ENCODE results near the gene HIPK2. TPM values are rescaled to one million over a fixed set of nuclear protein-coding genes. Genes with fewer than 3 reads are reported as not detected.

Gene HIPK2
- total RNA-seq, 3 donors from 2014 or later (not counting 1 experiment from before 2014, with no cell fraction given), result 127 to 145 (median 144) TPM

DNA sequence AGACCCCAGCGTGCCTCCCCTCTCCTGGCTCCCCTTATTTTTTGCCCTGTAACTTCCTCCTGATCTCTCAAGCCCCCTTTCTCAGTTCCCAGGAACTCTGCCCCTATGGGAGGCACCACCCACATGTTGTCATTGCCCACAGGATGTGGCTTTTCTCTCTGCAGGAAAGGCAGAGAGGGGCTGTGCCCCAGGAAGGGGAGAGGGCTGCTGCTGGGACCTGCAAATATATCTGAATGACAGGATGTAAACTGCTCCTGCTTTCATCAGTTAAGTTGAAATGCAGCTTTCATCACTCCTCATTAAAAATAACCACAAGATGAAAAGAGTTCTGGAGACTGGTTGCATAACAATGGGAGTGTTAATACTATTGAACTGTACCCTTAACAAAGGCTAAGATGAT lies 151.0 kb downstream of the HIPK2 start:
- peaks cover 45 to 56% of the 10 kb centered on the region in 2 donors for H3K4me1 Mint-ChIP-seq
- H3K27ac Mint-ChIP-seq, result peak overlapping the region; percentile 89 to 93
- peaks cover 22% of the 10 kb centered on the region for H3K36me3 Mint-ChIP-seq
- Histone ChIP-seq H3K27ac (ENCODE audit: low read length) (peak overlapping the region; percentile 41), H3K4me1 (ENCODE audit: control insufficient read depth, insufficient read depth, low read length) (peaks cover 18% of the 10 kb centered on the region), H3K36me3 (ENCODE audit: control insufficient read depth, insufficient read depth, low read length) (peaks cover 36% of the 10 kb centered on the region), H3K4me3 (ENCODE audit: low read length) (no peak overlapping the region), H3K27me3 (ENCODE audit: control insufficient read depth, insufficient read depth, low read length) (no peaks in the 10 kb centered on the region), H3K9me3 (ENCODE audit: control insufficient read depth, insufficient read depth, low read length) (no peaks in the 10 kb centered on the region)
- no peaks in the 10 kb centered on the region for H3K27me3 Mint-ChIP-seq (ENCODE audit: low read depth in 2 of 2)
- peak; percentile 21 to 62 (median 53) for ATAC-seq
- peak overlapping the region; percentile 52 for H3K4me3 Mint-ChIP-seq
- WGBS (ENCODE audit: insufficient coverage), result 24% methylated on average over 1 of the region's 1 CpG
- intact Hi-C loops (cut with micrococcal nuclease), result no loop called here
- H3K9me3 Mint-ChIP-seq, result no peaks in the 10 kb centered on the region
- TF ChIP-seq, protein P1, sequence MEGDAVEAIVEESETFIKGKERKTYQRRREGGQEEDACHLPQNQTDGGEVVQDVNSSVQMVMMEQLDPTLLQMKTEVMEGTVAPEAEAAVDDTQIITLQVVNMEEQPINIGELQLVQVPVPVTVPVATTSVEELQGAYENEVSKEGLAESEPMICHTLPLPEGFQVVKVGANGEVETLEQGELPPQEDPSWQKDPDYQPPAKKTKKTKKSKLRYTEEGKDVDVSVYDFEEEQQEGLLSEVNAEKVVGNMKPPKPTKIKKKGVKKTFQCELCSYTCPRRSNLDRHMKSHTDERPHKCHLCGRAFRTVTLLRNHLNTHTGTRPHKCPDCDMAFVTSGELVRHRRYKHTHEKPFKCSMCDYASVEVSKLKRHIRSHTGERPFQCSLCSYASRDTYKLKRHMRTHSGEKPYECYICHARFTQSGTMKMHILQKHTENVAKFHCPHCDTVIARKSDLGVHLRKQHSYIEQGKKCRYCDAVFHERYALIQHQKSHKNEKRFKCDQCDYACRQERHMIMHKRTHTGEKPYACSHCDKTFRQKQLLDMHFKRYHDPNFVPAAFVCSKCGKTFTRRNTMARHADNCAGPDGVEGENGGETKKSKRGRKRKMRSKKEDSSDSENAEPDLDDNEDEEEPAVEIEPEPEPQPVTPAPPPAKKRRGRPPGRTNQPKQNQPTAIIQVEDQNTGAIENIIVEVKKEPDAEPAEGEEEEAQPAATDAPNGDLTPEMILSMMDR (IDR thresholded peaks at IDR 0.05), result no peak
- peak in 1 of 2 donors; percentile 50 for DNase-seq

DNA sequence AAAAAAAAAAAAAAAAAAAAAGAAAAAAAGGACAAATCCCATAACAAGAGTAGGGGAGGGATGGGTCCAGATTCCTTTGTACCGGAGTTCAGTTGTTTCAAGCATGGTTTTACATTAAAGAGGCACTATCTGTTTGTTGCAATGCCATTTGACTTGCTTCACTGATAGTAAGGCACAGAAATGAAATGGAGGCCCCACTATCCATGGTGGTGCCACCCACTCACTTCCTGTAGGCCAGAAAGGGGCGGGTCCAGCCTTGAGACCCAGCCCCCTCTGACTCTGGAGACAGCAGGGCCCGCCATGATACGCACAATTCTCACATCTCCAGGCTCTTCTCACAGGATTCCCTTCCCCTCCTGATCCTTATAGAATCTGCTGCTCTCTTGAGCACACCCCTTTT lies 154.3 kb downstream of the HIPK2 start:
- Histone ChIP-seq H3K27ac (ENCODE audit: low read length) (no peak overlapping the region), H3K9me3 (ENCODE audit: control insufficient read depth, insufficient read depth, low read length) (no peaks in the 10 kb centered on the region), H3K36me3 (ENCODE audit: control insufficient read depth, insufficient read depth, low read length) (peaks cover 41% of the 10 kb centered on the region), H3K4me3 (ENCODE audit: low read length) (no peak overlapping the region), H3K4me1 (ENCODE audit: control insufficient read depth, insufficient read depth, low read length) (peaks cover 18% of the 10 kb centered on the region), H3K27me3 (ENCODE audit: control insufficient read depth, insufficient read depth, low read length) (no peaks in the 10 kb centered on the region)
- peaks cover 14% of the 10 kb centered on the region for H3K36me3 Mint-ChIP-seq
- peaks cover 33 to 49% of the 10 kb centered on the region in 2 donors for H3K4me1 Mint-ChIP-seq
- DNase-seq, result peak in 1 of 2 donors; percentile 25
- no peaks in the 10 kb centered on the region for H3K9me3 Mint-ChIP-seq
- intact Hi-C loops (cut with micrococcal nuclease), result no loop called here
- no peaks in the 10 kb centered on the region for H3K27me3 Mint-ChIP-seq (ENCODE audit: low read depth in 2 of 2)
- H3K27ac Mint-ChIP-seq, result peak overlapping the region; percentile 48 to 93
- TF ChIP-seq, protein P1 (IDR thresholded peaks at IDR 0.05), result no peak
- H3K4me3 Mint-ChIP-seq, result no peak overlapping the region
- 86% methylated on average over 4 of the region's 4 CpGs for WGBS (ENCODE audit: insufficient coverage)
- ATAC-seq, result peak in 1 of 3 donors; percentile 38

GRCh38 chr7:139620676-139621344 lies 157.0 kb downstream of the HIPK2 start:
- DNase-seq, result peak; percentile 31 to 67
- H3K4me3 ChIP-seq (ENCODE audit: low read length), result no peak overlapping the region
- Mint-ChIP-seq H3K36me3 (peaks cover 32% of the 10 kb centered on the region), H3K4me3 (no peak overlapping the region), H3K27me3 (ENCODE audit: low read depth in 2 of 2) (no peaks in the 10 kb centered on the region), H3K4me1 (peaks cover 15 to 34% of the 10 kb centered on the region in 2 donors), H3K27ac (peak overlapping the region; percentile 43 to 63), H3K9me3 (no peaks in the 10 kb centered on the region)
- WGBS (ENCODE audit: insufficient coverage), result 87% methylated on average over 4 of the region's 10 CpGs
- peaks cover 53% of the 10 kb centered on the region for H3K36me3 ChIP-seq (ENCODE audit: control insufficient read depth, insufficient read depth, low read length)
- H3K27me3 ChIP-seq (ENCODE audit: control insufficient read depth, insufficient read depth, low read length), result no peaks in the 10 kb centered on the region
- H3K27ac ChIP-seq (ENCODE audit: low read length), result no peak overlapping the region
- no peaks in the 10 kb centered on the region for H3K9me3 ChIP-seq (ENCODE audit: control insufficient read depth, insufficient read depth, low read length)
- ATAC-seq, result peak; percentile 58 to 86 (median 77)
- intact Hi-C loops (cut with micrococcal nuclease), result no loop called here
- TF ChIP-seq, protein P1 (IDR thresholded peaks at IDR 0.05), result peak; percentile 72
- no peaks in the 10 kb centered on the region for H3K4me1 ChIP-seq (ENCODE audit: control insufficient read depth, insufficient read depth, low read length)

DNA sequence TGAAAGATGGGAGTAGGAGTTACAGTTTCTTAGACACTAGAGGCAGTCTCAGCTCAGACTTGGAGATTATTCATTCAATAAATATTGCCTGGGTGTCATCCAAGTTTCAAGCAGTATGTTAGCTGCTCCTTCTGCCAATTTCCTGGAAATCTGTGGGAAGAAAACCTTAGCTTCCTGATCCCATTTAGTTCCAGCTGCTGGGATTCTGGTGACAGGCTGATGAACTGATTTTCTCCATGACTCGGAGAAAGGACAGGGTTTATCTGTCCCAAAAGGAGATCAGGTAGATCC lies 158.5 kb downstream of the HIPK2 start:
- Mint-ChIP-seq H3K27me3 (ENCODE audit: low read depth in 2 of 2) (no peaks in the 10 kb centered on the region), H3K27ac (peak overlapping the region in 1 of 2 donors; percentile 66), H3K36me3 (peaks cover 23% of the 10 kb centered on the region), H3K4me1 (peaks cover 2 to 20% of the 10 kb centered on the region in 2 donors), H3K4me3 (no peak overlapping the region), H3K9me3 (no peaks in the 10 kb centered on the region)
- H3K4me1 ChIP-seq (ENCODE audit: control insufficient read depth, insufficient read depth, low read length), result no peaks in the 10 kb centered on the region
- TF ChIP-seq, protein P1 (IDR thresholded peaks at IDR 0.05), result no peak
- peaks cover 54% of the 10 kb centered on the region for H3K36me3 ChIP-seq (ENCODE audit: control insufficient read depth, insufficient read depth, low read length)
- H3K27me3 ChIP-seq (ENCODE audit: control insufficient read depth, insufficient read depth, low read length), result no peaks in the 10 kb centered on the region
- H3K4me3 ChIP-seq (ENCODE audit: low read length), result no peak overlapping the region
- no peaks in the 10 kb centered on the region for H3K9me3 ChIP-seq (ENCODE audit: control insufficient read depth, insufficient read depth, low read length)
- 91% methylated on average over 1 of the region's 1 CpG for WGBS (ENCODE audit: insufficient coverage)
- no peak overlapping the region for H3K27ac ChIP-seq (ENCODE audit: low read length)
- intact Hi-C loops (cut with micrococcal nuclease), result loop anchor here (1.0 kb wide), 1 partner anchor 383 kb away; no protein-coding TSS in a partner anchor
- DNase-seq, result no peak
- ATAC-seq, result no peak

Data from natural killer cell (primary cell).